Ishikawa (cell line): ENCODE data around the gene PLCD4.

Experiments used
- FOXM1 ChIP-seq: IDR thresholded peaks from 2 replicates; pipeline ENCODE4 v1.6.1; 2012; ENCODE audit warnings: low read depth, borderline replicate concordance
- MAX ChIP-seq: IDR thresholded peaks from 2 replicates; pipeline ENCODE4 v1.6.1; 2012
- YY1 ChIP-seq: IDR thresholded peaks from 2 replicates; pipeline ENCODE4 v1.6.1; 2012; ENCODE audit warnings: low read depth
- TF ChIP-seq, protein P1 (sequence below): IDR thresholded peaks from 2 replicates; pipeline ENCODE4 v1.6.1; 2012

DNA sequence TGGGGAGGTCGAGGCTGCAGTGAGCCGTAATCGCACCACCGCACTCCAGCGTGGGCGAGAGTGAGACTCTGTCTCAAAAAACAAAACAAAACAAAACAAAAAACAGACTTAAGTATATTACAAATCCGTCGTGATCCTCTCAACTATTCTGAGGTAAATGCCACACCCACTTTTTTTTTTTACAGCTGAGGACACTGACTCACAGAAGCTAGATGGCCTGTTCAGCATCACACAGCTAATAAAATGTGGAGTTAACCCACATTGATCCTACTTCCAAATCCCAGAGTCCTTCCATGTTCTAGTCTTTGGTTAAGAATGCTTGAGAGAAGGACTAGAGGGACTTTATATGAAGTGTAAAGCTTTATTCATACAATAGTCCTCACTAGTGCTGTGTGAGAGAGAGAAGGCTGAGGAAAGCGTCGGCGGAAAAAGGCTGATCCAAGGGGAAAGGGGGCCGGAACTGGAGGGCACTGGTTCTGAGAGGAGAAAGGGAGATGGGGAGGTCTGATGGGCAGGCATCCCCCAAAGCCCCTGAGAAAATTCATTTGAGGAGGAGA lies 63.5 kb downstream of the PLCD4 start:
- TF ChIP-seq, protein P1, sequence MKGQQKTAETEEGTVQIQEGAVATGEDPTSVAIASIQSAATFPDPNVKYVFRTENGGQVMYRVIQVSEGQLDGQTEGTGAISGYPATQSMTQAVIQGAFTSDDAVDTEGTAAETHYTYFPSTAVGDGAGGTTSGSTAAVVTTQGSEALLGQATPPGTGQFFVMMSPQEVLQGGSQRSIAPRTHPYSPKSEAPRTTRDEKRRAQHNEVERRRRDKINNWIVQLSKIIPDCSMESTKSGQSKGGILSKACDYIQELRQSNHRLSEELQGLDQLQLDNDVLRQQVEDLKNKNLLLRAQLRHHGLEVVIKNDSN, result no peak
- TF ChIP-seq MAX (no peak), FOXM1 (no peak), YY1 (no peak)
